K562 treated with DMSO at 1 percent for 12 hours (cell line): Measurements from ENCODE around the gene FOS. TPM values are rescaled to one million over a fixed set of nuclear protein-coding genes. Genes with fewer than 3 reads are reported as not detected.

Source experiments
- total RNA-seq: library from RNA; unstranded; fragments of 300-600 nt; gene quantifications from 2 replicates; pipeline ENCODE4 v1.2.3, GENCODE V29; 2022; ENCODE audit not compliant: insufficient read depth

FOS gene
- total RNA-seq, result 6.6 and 7.1 TPM in 2 replicates

GRCh38 chr14:75278422-75279152, at the start of gene FOS:
Gene FOS, plus strand, starts transcription at chr14:75278828. Its CDS starts 155 bp downstream, at chr14:75278983.

Other genes with a start within 250 kb of the FOS start
- 1.6 and 3.4 TPM in 2 replicates for gene MLH3, start 227.4 kb upstream of the FOS start, total RNA-seq
- 26.2 and 30.9 TPM in 2 replicates for gene ACYP1, start 214.8 kb upstream of the FOS start, total RNA-seq
- 6.2 and 7.9 TPM in 2 replicates for gene ZC2HC1C, start 209.2 kb upstream of the FOS start, total RNA-seq
- gene NEK9, start 151.8 kb upstream of the FOS start, total RNA-seq, result 10.9 and 37.6 TPM in 2 replicates
- 34.6 and 82.3 TPM in 2 replicates for gene TMED10, start 102.2 kb upstream of the FOS start, total RNA-seq
- 25.7 and 41.7 TPM in 2 replicates for gene JDP2, start 149.2 kb downstream of the FOS start, total RNA-seq
- 0.89 and 7.1 TPM in 2 replicates for gene BATF, start 243.6 kb downstream of the FOS start, total RNA-seq